GM12873 (cell line): ENCODE data around the gene UNC13C.

Experiments
- CTCF ChIP-seq: IDR thresholded peaks from 2 replicates; pipeline ENCODE4 v1.5.1; 2012; ENCODE audit warnings: low read depth, mild to moderate bottlenecking, moderate library complexity, low read length, control low read depth; ENCODE audit not compliant: insufficient read depth; ENCODE audit errors: missing control alignments

UNC13C gene

GRCh38 chr15:54660356-54660755 lies 682.1 kb downstream of the UNC13C start:
- no peak for TF ChIP-seq CTCF

- TF ChIP-seq CTCF = no peak
Observed at GRCh38 chr15:54675241-54675640, 697.0 kb downstream of the UNC13C start.

GRCh38 chr15:54681584-54681983 lies 703.3 kb downstream of the UNC13C start:
- no peak for TF ChIP-seq CTCF
